ENCODE data around the gene ZC3H12A.

- TF ChIP-seq CTCF (conservative IDR thresholded peaks at IDR 0.05; ENCODE audit: low read length) (no peak), EZH2phosphoT487 (IDR thresholded peaks at IDR 0.05; ENCODE audit: borderline replicate concordance) (no peak)
These were observed 45.4 kb upstream of the ZC3H12A start for GRCh38 chr1:37429029-37429428.
